HG03575 (cell line): ENCODE data around the gene ZP3.
A peak's percentile ranks its signal among the peaks of the same experiment; 100 is the strongest.
"Not testable (repeated sequence)": the region's sequence is repeated elsewhere in the genome, so short reads cannot be mapped to it uniquely, and the experiment has no call there.

ENCODE experiments used
- ATAC-seq: cut with Tn5 transposase; IDR thresholded peaks from one replicate; pipeline ENCODE4 v1.9.1; 2021; ENCODE audit not compliant: unreplicated experiment, insufficient number of reproducible peaks, low FRiP score; ENCODE audit errors: extremely low read depth

ZP3 gene

GRCh38 chr7:76476280-76476679, 51.5 kb downstream of the ZP3 start:
- ATAC-seq = not testable (repeated sequence)

GRCh38 chr7:76476742-76477474, 52.2 kb downstream of the ZP3 start:
- ATAC-seq = not testable (repeated sequence)

GRCh38 chr7:76479628-76480027, 54.9 kb downstream of the ZP3 start:
- not testable (repeated sequence) for ATAC-seq

GRCh38 chr7:76480403-76481253, 55.9 kb downstream of the ZP3 start:
- not testable (repeated sequence) for ATAC-seq

DNA sequence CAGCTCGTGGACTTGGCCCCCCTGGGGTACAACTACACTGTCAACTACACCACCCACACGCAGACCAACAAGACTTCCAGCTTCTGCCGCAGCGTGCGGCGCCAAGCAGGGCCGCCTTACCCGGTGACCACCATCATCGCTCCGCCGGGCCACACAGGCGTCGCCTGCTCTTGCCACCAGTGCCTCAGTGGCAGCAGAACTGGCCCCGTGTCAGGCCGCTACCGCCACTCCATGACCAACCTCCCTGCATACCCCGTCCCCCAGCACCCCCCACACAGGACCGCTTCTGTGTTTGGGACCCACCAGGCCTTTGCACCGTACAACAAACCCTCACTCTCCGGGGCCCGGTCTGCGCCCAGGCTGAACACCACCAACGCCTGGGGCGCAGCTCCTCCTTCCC, 57.9 kb downstream of the ZP3 start:
- ATAC-seq = not testable (repeated sequence)

DNA sequence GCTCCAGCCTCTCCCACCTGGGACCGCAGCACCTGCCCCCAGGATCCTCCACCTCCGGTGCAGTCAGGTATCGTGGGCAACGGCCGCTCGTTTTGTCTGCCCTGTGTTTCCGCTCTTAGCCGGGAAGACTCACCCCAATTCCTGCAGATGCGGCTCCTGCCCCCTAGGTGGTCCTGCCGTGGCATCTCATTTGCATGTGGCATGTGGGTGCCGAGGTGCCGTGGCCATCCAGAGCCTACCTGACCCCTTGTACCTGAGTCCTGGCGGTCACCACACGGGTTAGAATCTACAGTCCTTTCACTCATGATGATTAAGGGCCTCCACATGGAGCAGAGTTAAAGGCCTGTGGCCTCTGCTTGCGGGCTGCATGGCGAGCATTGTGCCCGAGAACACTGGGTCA, 58.3 kb downstream of the ZP3 start:
- not testable (repeated sequence) for ATAC-seq

DNA sequence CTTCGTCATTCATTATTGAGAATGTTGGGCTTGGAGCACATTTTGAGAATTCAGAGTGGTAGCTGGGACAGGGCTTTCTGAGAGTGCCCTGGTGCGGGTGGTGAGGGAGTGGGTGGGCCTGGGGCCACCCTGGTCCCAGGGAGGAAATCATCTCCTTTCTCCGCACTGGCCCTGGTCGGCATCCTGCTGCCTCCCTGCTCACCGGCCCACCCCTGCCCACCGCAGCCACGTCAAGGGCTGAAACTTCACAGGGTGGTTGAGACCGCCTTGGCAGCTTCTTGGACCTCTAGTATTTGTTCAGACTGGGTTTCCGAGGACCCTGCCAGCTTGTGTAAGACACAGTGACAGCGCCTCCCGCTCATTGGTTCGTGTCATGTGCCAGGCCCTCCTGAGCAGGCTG, 59.7 kb downstream of the ZP3 start:
- ATAC-seq = not testable (repeated sequence)

- ATAC-seq = not testable (repeated sequence)
Measured at GRCh38 chr7:76485822-76486610, 61.3 kb downstream of the ZP3 start.

- peak; percentile 97 for ATAC-seq
Measured at GRCh38 chr7:76486618-76487017, 61.9 kb downstream of the ZP3 start.

DNA sequence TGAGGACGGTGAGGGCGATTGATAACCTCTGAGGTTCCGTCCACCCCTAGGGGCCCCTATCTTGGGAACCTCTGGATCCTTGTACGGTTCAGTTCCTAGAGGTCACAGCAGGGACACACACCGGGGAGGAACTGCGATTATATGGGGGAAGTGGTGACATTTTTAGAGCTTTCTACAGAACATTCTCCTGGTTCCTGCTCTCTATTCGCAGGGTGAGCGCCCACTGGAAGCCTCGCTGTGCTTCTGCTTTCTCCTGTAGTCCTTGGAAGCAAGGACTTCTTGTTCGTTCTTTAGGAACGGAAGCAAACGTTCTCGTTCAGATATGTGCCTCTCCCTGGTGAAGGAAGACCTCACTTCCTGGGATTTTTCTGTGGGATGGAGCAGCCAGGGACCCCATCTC, 63.2 kb downstream of the ZP3 start:
- not testable (repeated sequence) for ATAC-seq
